HUES48 (cell line): ENCODE data around the gene NSMCE3.

Experiments used
- H3K27ac ChIP-seq: one replicate; pipeline ENCODE4 v1.7.0; 2013; ENCODE audit warnings: low read depth, low read length, inconsistent platforms
- H3K27me3 ChIP-seq: 2 replicates; pipeline ENCODE4 v1.6.1; 2013; ENCODE audit warnings: mild to moderate bottlenecking, low read length; ENCODE audit not compliant: control insufficient read depth, insufficient read depth
- H3K36me3 ChIP-seq: 2 replicates; pipeline ENCODE4 v1.6.1; 2013; ENCODE audit warnings: low read length; ENCODE audit not compliant: control insufficient read depth, insufficient read depth
- H3K4me1 ChIP-seq: 2 replicates; pipeline ENCODE4 v1.6.1; 2013; ENCODE audit warnings: mild to moderate bottlenecking, low read length; ENCODE audit not compliant: control insufficient read depth, insufficient read depth
- H3K4me3 ChIP-seq: 2 replicates; pipeline ENCODE4 v1.5.1; 2013; ENCODE audit warnings: mild to moderate bottlenecking, low read depth, low read length
- H3K9ac ChIP-seq: 2 replicates; pipeline ENCODE4 v1.6.1; 2013; ENCODE audit warnings: mild to moderate bottlenecking, low read depth, low read length, moderate library complexity
- H3K9me3 ChIP-seq: 2 replicates; pipeline ENCODE4 v1.6.1; 2013; ENCODE audit warnings: low read length; ENCODE audit not compliant: control insufficient read depth, insufficient read depth

NSMCE3 gene

GRCh38 chr15:29270169-29270955 is 740 bp upstream of the NSMCE3 start:
- Histone ChIP-seq H3K36me3 (no peaks in the 10 kb centered on the region), H3K4me3 (peak overlapping the region; percentile 86), H3K27ac (no peak overlapping the region), H3K9me3 (no peaks in the 10 kb centered on the region), H3K9ac (peak overlapping the region; percentile 75; the same call in 1 of the 2 replicates), H3K4me1 (peaks cover 30% of the 10 kb centered on the region), H3K27me3 (no peaks in the 10 kb centered on the region)

- Histone ChIP-seq H3K4me1 (peaks cover 30% of the 10 kb centered on the region), H3K9ac (peak overlapping the region; percentile 75), H3K4me3 (peak overlapping the region; percentile 86), H3K27me3 (no peaks in the 10 kb centered on the region), H3K36me3 (no peaks in the 10 kb centered on the region), H3K27ac (peak overlapping the region; percentile 89), H3K9me3 (no peaks in the 10 kb centered on the region)
These were observed 727 bp downstream of the NSMCE3 start for GRCh38 chr15:29268706-29269484.

GRCh38 chr15:29266052-29266582 is 3.5 kb downstream of the NSMCE3 start:
- H3K9me3 ChIP-seq: no peaks in the 10 kb centered on the region

DNA sequence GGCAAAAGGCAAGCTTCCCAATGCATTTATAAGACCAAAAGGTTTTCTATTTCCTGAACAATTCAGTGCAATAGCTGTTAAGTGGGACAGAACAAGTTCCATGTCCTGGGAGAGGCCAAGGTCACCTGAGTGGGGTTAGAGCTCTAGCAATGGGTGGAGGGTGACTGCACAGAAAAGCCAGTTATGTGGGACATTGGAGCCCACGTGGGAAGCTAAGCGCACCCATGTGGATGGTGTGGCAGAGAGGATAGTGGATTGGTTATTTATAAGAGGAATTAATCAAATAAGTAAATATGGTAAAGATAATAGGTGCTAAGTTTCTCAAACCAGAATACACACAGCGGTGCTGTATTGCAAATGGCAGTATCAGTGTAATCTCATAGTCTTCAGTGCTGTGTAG is 6.3 kb downstream of the NSMCE3 start:
- H3K4me3 ChIP-seq: no peak overlapping the region
- peaks cover 29% of the 10 kb centered on the region for H3K4me1 ChIP-seq
- no peaks in the 10 kb centered on the region for H3K36me3 ChIP-seq
- no peaks in the 10 kb centered on the region for H3K27me3 ChIP-seq
- H3K27ac ChIP-seq: no peak overlapping the region
- no peaks in the 10 kb centered on the region for H3K9me3 ChIP-seq
- no peak overlapping the region for H3K9ac ChIP-seq

More at GRCh38 chr15:29266052-29266582, 3.5 kb downstream of the NSMCE3 start:
- Histone ChIP-seq H3K4me3 (no peak overlapping the region), H3K9ac (no peak overlapping the region), H3K4me1 (peaks cover 30% of the 10 kb centered on the region), H3K36me3 (no peaks in the 10 kb centered on the region), H3K27ac (no peak overlapping the region), H3K27me3 (no peaks in the 10 kb centered on the region)

- Histone ChIP-seq H3K36me3 (no peaks in the 10 kb centered on the region), H3K27ac (no peak overlapping the region), H3K9me3 (no peaks in the 10 kb centered on the region), H3K4me1 (peaks cover 23% of the 10 kb centered on the region), H3K4me3 (no peak overlapping the region), H3K27me3 (no peaks in the 10 kb centered on the region), H3K9ac (no peak overlapping the region)
These were observed 6.9 kb downstream of the NSMCE3 start for GRCh38 chr15:29262738-29263137.

DNA sequence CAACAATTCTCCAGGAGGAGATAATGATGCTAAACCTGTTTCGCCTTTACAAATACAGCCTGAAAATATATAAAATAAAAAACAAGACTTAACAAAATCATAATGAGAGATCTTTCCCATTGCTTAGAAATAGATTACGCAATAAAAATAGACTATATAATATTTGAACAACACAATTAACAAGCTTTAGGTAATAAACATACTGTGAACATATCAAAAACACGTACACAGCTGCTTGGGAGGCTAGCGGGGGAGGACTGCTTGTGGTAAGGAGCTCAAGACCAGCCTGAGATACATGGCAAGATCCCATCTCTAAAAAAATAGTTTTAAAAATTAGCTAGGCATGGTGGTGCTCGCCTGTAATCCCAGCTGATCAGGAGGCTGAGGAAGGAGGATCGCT is 8.7 kb downstream of the NSMCE3 start:
- no peaks in the 10 kb centered on the region for H3K36me3 ChIP-seq
- H3K4me3 ChIP-seq: no peak overlapping the region
- no peaks in the 10 kb centered on the region for H3K9me3 ChIP-seq
- H3K27me3 ChIP-seq: no peaks in the 10 kb centered on the region
- no peak overlapping the region for H3K9ac ChIP-seq
- H3K4me1 ChIP-seq: peaks cover 11% of the 10 kb centered on the region
- H3K27ac ChIP-seq: no peak overlapping the region

DNA sequence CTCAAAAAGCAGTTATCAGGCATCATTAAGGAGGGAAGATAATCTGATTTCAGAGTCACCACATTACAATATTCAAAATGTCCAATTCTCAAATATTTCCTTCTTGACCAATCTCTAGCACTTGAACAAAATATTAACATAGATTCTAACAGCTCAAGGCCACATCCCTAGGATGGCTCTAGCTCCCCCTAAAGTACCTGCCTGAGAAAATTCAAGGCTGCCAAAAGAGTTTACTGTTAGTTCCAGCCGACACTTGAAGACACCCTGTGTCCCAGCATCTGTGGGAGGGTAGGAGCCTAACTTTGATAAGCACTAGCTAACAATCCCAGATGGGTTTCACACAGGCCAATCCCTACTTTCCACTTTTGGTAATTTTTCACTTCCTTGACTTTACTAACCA is 10.4 kb downstream of the NSMCE3 start:
- H3K27me3 ChIP-seq: no peaks in the 10 kb centered on the region
- H3K9me3 ChIP-seq: no peaks in the 10 kb centered on the region
- no peak overlapping the region for H3K4me3 ChIP-seq
- H3K9ac ChIP-seq: no peak overlapping the region
- H3K4me1 ChIP-seq: peaks cover 11% of the 10 kb centered on the region
- H3K27ac ChIP-seq: no peak overlapping the region
- no peaks in the 10 kb centered on the region for H3K36me3 ChIP-seq

GRCh38 chr15:29252234-29252633 is 17.4 kb downstream of the NSMCE3 start:
- Histone ChIP-seq H3K9ac (no peak overlapping the region), H3K36me3 (no peaks in the 10 kb centered on the region), H3K27me3 (no peaks in the 10 kb centered on the region), H3K4me1 (no peaks in the 10 kb centered on the region), H3K9me3 (no peaks in the 10 kb centered on the region), H3K4me3 (no peak overlapping the region), H3K27ac (no peak overlapping the region)

GRCh38 chr15:29244544-29244943 is 25.1 kb downstream of the NSMCE3 start:
- Histone ChIP-seq H3K36me3 (no peaks in the 10 kb centered on the region), H3K27ac (no peak overlapping the region), H3K4me3 (no peak overlapping the region), H3K4me1 (peaks cover 12% of the 10 kb centered on the region), H3K9me3 (no peaks in the 10 kb centered on the region), H3K27me3 (no peaks in the 10 kb centered on the region), H3K9ac (no peak overlapping the region)

GRCh38 chr15:29244123-29244522 is 25.5 kb downstream of the NSMCE3 start:
- Histone ChIP-seq H3K9me3 (no peaks in the 10 kb centered on the region), H3K4me3 (no peak overlapping the region), H3K4me1 (peaks cover 16% of the 10 kb centered on the region), H3K27me3 (no peaks in the 10 kb centered on the region), H3K27ac (no peak overlapping the region), H3K9ac (no peak overlapping the region), H3K36me3 (no peaks in the 10 kb centered on the region)
